Muscle layer of duodenum (tissue), 2 donors: Measurements from ENCODE around the gene NR2F1.
A peak's percentile ranks its signal among the peaks of the same experiment; 100 is the strongest.

Experiments used
- H3K27ac ChIP-seq: one replicate; pipeline ENCODE4 v1.7.0; 2013; ENCODE audit warnings: mild to moderate bottlenecking, low read length
- H3K27me3 ChIP-seq: one replicate; pipeline ENCODE4 v1.7.0; 2013; ENCODE audit warnings: low read depth, mild to moderate bottlenecking, control low read depth, low read length
- H3K36me3 ChIP-seq, 2 donors: one replicate each; pipeline ENCODE4 v1.7.0; 2013; ENCODE audit warnings: low read length in 2 of 2, control low read depth in 1 of 2, mild to moderate bottlenecking in 1 of 2; ENCODE audit not compliant: insufficient read depth in 2 of 2, control insufficient read depth in 1 of 2
- H3K4me1 ChIP-seq, 2 donors: one replicate each; pipeline ENCODE4 v1.7.0; 2013; ENCODE audit warnings: low read length in 2 of 2, mild to moderate bottlenecking in 2 of 2, control low read depth in 1 of 2, moderate library complexity in 1 of 2; ENCODE audit not compliant: insufficient read depth in 2 of 2, control insufficient read depth in 1 of 2
- H3K4me3 ChIP-seq, 2 donors: one replicate each; pipeline ENCODE4 v1.7.0; 2013; ENCODE audit warnings: low read length in 2 of 2, low read depth in 1 of 2, mild to moderate bottlenecking in 1 of 2
- H3K9me3 ChIP-seq, 2 donors: one replicate each; pipeline ENCODE4 v1.7.0; 2013; ENCODE audit warnings: low read length in 2 of 2, control low read depth in 1 of 2, mild to moderate bottlenecking in 1 of 2; ENCODE audit not compliant: control insufficient read depth in 1 of 2
- donor health status: healthy.

NR2F1 gene

DNA sequence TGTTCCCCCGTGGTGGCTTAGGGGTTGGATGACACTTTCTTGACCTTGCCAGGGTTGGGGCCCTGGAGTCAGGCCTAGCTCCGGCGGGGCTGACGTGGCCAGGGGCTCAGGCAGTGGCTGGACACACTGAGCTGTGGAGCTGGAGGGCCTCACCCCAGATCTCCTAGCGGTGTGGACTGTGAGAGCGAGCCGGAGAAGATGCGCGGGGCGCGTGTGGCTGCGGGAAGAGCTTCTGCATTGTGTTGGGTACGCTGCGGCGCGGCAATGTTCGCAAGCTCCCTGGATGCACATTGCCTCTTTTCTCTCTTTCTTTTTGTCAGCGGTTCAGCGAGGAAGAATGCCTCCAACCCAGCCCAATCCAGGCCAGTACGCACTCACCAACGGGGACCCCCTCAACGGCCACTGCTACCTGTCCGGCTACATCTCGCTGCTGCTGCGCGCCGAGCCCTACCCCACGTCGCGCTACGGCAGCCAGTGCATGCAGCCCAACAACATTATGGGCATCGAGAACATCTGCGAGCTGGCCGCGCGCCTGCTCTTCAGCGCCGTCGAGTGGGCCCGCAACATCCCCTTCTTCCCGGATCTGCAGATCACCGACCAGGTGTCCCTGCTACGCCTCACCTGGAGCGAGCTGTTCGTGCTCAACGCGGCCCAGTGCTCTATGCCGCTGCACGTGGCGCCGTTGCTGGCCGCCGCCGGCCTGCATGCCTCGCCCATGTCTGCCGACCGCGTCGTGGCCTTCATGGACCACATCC, 4.8 kb downstream of the NR2F1 start:
- Histone ChIP-seq H3K36me3 (no peaks in the 10 kb centered on the region), H3K27me3 (peaks cover 31% of the 10 kb centered on the region), H3K9me3 (no peaks in the 10 kb centered on the region), H3K4me3 (peak overlapping the region in 1 of 2 donors; percentile 24), H3K4me1 (peaks cover 0 to 30% of the 10 kb centered on the region in 2 donors), H3K27ac (no peak overlapping the region)

DNA sequence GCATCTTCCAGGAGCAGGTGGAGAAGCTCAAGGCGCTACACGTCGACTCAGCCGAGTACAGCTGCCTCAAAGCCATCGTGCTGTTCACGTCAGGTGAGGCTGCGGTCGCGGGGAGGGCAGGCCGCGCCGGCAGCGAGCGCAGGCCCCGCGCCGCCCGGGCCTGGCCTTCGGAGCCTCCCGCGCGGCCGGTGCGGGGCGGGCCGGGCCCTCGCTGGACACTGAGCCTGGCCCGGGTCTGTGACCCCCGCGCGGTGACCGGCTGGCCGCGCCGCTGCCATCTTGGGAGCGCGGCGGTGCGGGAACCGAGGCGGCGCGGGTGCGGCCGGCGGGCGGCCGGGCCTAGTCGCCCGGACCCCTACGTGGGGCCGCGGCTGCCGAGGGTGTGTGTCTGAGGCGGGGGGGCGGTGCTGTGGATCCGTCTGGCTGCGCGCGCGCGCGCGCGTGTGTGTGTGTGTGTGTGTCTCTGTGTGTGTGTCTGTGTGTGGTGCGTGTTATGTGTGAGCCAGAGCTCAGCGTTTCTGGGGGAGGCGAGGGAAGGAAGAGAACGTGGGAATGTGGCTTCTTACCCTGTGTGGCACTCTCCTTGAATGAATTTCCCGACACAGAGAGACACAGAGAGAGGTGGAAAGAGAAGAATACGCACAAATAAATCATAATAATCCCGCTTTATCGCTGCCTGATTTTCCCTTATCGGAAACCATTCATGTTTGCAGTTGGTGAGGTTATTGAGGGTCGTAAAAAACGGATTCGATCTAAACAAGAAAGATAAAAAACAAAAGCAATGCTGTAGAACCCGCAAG, 5.5 kb downstream of the NR2F1 start:
- Histone ChIP-seq H3K4me3 (no peak overlapping the region), H3K9me3 (no peaks in the 10 kb centered on the region), H3K27me3 (peaks cover 26% of the 10 kb centered on the region), H3K36me3 (no peaks in the 10 kb centered on the region), H3K27ac (no peak overlapping the region), H3K4me1 (peaks cover 0 to 24% of the 10 kb centered on the region in 2 donors)

DNA sequence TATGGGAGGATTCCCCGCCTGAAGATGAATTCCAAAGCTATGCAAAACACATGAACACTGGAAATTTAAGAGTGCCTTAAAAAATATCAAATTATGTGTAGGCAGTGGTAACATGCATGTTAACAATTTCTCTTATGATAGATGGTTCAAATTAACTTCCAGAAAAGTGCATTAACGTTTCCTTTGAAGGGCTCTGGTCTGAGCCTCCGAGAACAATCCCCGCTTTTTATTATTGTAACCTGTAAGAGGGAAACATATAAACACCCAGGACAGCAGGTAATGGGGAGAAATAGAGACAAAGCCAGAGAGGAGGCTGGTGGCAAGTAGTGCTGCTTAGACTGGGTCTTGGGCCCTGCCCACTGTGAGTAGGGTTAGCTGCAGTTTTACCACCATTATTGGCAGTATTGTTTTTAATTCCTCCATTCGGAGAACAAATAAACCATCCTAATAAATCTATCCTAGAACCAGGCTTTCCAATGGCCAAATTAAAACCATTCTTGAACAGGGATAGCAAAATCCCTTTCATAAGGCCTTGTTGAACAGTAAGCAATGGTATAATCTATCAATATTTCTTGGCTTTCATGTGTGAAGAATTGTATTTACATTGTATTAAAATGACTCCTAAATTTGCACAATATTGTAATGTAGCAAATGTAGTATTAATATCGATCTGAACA, 6.3 kb downstream of the NR2F1 start:
- H3K27me3 ChIP-seq, result peaks cover 26% of the 10 kb centered on the region
- no peak overlapping the region for H3K4me3 ChIP-seq
- no peaks in the 10 kb centered on the region for H3K36me3 ChIP-seq
- H3K9me3 ChIP-seq, result no peaks in the 10 kb centered on the region
- peaks cover 0 to 23% of the 10 kb centered on the region in 2 donors for H3K4me1 ChIP-seq
- H3K27ac ChIP-seq, result no peak overlapping the region

DNA sequence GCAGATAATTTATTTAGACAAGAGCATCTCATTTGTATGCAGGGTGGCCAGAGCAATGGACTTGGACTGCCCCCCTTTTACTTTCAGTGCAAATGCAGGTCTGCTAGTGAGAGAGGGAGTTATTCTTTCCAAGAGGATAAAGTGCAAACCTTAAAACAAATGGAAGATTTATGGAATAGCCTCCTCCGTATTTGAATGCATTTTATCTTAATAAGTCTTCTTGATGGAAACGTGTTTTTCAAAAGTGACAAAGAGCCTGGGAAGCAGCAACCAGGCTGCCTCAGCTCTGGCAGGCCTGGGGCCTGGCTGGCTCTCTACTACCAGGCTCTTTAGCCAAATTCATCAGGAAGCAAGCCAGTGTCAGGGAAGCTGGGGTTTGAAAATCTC, 6.8 kb downstream of the NR2F1 start:
- Histone ChIP-seq H3K4me3 (no peak overlapping the region), H3K4me1 (peaks cover 0 to 23% of the 10 kb centered on the region in 2 donors), H3K9me3 (no peaks in the 10 kb centered on the region), H3K27ac (no peak overlapping the region), H3K36me3 (peaks cover 0 to 4% of the 10 kb centered on the region in 2 donors), H3K27me3 (peaks cover 26% of the 10 kb centered on the region)

DNA sequence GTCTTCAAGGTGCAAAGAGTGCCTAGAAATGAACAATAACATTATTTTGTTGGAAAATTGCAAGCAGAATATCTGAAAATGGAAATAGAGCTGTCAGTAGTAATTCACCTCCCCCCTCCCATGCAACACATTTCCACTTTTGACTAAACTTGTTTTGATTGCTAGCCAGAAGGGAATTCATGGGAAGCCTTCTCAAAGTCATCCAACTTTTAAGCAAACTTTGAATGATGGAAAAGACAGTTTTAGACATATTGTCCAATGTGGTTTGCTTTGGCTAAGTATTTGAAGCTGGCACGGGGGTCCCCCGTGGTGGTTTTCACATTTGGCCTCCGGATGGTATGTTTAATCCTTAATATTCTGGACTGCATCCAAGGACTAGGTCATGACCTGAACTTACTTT, 7.5 kb downstream of the NR2F1 start:
- Histone ChIP-seq H3K4me3 (no peak overlapping the region), H3K9me3 (no peaks in the 10 kb centered on the region), H3K27me3 (peaks cover 32% of the 10 kb centered on the region), H3K4me1 (peaks cover 0 to 20% of the 10 kb centered on the region in 2 donors), H3K36me3 (peaks cover 0 to 7% of the 10 kb centered on the region in 2 donors), H3K27ac (no peak overlapping the region)

DNA sequence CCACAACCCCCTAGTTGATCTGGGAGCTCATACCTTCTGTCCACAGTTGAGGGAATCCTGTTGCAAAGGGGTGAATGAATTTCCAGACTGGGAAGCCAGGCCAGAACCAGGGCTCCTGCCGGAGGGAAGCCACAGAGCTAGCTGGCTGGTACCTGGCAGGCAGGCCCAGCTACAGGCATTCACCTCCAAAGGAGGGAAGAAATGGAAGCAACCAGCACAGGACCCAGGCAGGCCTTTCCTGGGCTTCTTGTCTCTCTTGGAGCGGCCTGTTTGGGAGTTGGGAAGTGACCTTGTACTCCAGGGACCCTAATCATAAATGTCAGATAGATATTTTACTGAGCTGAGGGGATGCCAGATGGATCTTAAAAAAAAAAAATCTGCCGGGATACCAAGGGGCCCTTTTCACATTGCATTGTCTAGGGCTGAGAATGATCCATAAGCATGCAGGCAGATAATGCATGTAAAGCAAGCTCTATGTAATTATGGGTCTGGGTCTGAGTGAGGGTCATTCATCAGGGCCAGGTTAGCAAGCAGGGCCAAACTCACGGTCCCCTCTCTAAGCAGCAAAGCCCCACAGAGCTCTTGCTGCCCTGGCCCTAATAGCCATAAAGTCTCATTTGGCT, 8.4 kb downstream of the NR2F1 start:
- H3K27ac ChIP-seq, result no peak overlapping the region
- H3K4me1 ChIP-seq, result peaks cover 0 to 16% of the 10 kb centered on the region in 2 donors
- peaks cover 32% of the 10 kb centered on the region for H3K27me3 ChIP-seq

DNA sequence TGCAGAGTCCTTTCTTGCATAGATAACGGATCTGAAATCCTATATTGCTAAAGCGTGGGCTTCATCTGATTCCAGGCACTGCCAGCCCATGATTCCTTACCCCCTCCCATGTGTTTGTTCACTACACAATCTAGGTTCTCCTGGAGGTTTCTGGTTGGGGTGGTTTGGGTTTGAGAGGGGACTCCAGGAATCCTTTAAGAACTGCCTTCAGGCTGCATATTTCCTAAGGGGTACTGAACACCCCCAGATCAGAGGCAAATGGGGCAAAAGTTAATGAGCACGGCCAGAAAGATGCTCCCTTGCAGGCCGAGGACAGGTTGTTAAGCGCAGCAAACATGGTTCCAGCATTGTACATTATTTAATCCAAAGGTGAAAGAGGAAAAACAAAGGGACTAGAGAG, 9.9 kb downstream of the NR2F1 start:
- Histone ChIP-seq H3K9me3 (no peaks in the 10 kb centered on the region), H3K36me3 (peaks cover 0 to 7% of the 10 kb centered on the region in 2 donors), H3K27me3 (peaks cover 25% of the 10 kb centered on the region), H3K4me1 (peaks cover 0 to 13% of the 10 kb centered on the region in 2 donors), H3K27ac (no peak overlapping the region), H3K4me3 (no peak overlapping the region)

More for the DNA sequence above, 8.4 kb downstream of the NR2F1 start:
- Histone ChIP-seq H3K36me3 (peaks cover 0 to 7% of the 10 kb centered on the region in 2 donors), H3K9me3 (no peaks in the 10 kb centered on the region), H3K4me3 (no peak overlapping the region)

DNA sequence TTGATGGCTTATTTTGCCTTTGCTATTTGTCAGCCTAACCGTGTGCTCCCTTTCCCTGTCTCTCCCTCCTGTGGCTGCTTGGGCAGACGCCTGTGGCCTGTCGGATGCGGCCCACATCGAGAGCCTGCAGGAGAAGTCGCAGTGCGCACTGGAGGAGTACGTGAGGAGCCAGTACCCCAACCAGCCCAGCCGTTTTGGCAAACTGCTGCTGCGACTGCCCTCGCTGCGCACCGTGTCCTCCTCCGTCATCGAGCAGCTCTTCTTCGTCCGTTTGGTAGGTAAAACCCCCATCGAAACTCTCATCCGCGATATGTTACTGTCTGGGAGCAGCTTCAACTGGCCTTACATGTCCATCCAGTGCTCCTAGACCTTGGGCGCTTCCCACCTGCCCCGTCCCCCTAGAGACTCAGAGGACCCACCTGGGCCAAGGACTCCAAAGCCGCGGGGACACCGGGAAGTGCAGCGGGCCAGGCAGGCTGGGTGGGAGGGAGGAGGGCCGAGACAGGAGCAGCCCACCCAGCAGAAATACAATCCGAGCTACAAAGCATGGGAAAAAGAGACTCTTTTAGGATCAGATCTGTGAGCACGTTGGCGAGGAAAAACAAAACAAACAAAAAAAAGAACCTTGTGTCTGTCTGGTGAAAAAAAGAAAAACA, 10.6 kb downstream of the NR2F1 start:
- Histone ChIP-seq H3K4me3 (no peak overlapping the region), H3K27ac (no peak overlapping the region), H3K36me3 (peaks cover 0 to 7% of the 10 kb centered on the region in 2 donors), H3K4me1 (peaks cover 0 to 11% of the 10 kb centered on the region in 2 donors), H3K9me3 (no peaks in the 10 kb centered on the region), H3K27me3 (peaks cover 28% of the 10 kb centered on the region)

DNA sequence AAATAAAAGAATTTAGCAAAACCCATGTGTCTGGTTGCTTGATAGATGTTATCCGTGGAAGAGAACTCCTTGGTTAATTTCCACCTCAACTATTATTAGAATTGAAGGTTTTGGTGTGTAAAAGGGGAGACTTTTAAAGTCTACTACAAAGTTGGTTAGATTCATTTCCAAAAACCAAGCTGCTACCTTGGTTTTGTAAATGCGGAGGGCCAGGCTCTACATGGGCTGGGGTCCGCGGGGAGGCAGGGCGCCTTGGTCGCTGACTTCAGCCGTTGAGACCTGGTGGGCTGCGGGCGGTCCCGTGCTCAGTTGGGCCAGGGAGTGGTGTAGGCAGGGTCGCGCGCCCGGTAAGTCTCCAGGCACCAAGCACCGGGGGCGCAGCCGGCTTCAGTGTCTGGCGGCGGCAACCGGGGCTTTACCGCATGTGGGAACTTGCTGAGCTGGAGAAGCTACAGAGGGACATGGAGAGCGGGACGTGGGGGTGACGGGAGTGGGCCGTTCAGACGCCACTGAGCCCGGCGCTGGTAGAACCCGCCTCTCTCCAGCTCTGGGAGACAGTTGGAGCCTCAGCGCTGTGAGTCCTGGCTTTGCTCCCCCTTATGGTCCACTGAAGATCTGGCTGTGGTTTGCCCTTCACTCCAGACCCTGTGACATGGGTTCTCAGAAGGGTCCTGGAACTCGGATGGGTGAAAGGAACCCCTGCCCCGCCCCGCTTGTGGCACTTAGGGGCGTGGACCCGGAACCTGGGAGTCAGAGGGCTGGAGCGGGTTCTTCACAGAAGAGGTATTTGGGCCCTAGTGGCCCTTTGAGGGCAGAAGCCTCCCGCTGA, 11.8 kb downstream of the NR2F1 start:
- Histone ChIP-seq H3K27ac (no peak overlapping the region), H3K4me1 (peaks cover 0 to 11% of the 10 kb centered on the region in 2 donors), H3K4me3 (no peak overlapping the region), H3K36me3 (peaks cover 0 to 7% of the 10 kb centered on the region in 2 donors), H3K9me3 (no peaks in the 10 kb centered on the region), H3K27me3 (peaks cover 40% of the 10 kb centered on the region)
